Myocyte (in vitro differentiated cells): ENCODE data around the gene E4F1. TPM values are rescaled to one million over a fixed set of nuclear protein-coding genes. Genes with fewer than 3 reads are reported as not detected.
"Not testable (repeated sequence)": the region's sequence is repeated elsewhere in the genome, so short reads cannot be mapped to it uniquely, and the experiment has no call there.

Source experiments
- DNase-seq: peaks from one replicate; pipeline ENCODE4 v3.0.0-alpha.2; 2012; ENCODE audit warnings: low read depth
- total RNA-seq: library from RNA; depleted of rRNA; stranded (reverse); fragments of >200 nt; gene quantifications from 2 replicates; pipeline ENCODE4 v1.2.3, GENCODE V29; 2014

The E4F1 gene
- total RNA-seq, 1 donor from 2014 or later, result 33.6 TPM

DNA sequence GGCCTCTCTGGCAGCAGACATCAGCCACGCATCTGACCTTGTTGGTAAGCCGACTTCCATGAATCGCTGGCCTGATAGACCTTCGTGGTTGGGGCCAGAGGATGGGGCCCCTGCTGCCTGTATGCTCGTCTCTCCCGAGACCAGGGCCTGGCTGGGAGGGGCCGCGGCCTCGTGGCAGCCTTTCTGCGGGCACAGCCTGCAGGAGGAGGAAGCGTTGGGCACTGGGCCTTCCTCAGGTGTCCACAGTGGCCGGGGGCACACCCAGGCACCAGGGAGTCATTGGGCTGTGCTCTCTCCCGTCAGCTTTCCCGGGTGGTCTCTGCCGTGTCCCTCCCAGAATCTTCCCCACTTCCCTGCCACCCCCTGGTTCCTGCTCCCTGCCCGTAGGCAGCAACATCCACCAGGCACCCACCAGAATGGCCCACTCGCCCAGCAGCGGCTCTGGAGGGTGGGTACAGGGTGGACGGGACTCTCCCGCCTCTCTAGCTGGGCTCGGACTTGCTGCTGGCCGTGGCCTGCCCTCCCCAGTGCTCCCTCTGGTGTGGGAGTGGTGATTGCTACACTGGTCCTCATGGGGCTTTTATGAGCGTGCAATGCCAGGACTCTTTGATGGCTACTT, 6.3 kb downstream of the E4F1 start:
- DNase-seq, result no peak

DNA sequence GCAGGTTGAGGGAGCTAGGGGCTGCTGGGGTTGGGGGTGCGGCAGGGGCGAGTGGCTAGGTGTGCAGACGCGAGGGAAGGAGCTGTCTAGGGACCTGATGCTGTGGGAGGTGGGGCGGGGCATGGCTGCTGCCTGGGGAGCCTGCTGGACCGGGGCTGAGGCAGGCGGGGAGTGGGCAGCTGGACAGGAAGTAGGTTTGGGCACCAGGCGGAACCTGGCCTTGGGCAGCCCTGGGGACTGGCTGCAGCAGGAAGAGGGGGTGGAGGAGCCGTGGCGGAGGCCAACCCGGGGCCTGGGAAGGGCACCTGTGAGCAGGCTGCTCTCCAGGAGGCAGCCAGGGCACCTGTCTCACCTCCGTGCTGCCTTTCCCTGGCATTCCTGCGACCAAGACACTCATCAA, 7.0 kb downstream of the E4F1 start:
- DNase-seq, result no peak

DNA sequence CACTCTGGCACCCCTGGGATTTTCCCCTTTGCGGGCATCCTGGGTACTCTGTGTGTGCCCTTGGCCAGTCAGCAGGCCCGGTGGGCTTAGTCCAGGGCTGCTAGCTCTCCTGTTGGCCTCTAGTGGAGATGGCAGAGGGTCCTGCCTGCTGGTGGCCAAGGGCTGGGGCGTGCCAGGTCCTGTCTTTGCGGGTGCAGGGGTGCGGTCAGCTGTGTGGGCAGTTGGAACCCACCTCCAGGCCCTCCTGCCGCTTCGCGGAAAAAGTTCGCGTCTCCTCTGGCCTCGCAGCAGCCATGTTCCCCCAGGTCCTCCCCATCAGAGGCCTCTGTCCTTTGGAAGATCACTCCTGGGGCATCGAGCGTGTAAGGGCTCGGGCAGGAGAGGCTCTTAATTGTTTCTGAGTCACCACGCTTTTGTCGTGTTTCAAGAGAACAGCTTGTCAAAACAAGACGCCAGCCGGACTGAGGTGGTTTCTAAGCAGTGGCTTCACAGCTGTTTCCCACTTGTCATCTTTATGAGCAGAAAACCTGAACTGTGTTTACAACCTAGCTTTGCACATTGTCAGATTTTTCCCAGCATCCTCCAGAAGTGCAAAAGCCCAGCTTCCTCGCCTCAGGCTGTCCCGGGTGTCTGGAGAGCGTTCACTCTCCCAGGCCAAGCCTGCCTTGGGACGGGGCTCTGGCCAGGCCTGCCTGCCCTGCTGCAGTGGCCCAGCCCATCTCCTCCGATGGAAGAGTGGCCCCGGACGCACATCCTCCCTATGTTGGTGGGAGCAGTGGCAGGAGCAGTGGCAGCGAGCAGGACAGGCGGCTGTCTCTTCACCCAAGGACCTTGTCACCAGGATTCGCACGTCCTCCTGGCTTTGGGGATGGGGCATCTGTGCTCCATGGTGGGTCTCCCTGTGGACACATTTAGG, 7.9 kb downstream of the E4F1 start:
- DNase-seq, result peak; percentile 94

DNA sequence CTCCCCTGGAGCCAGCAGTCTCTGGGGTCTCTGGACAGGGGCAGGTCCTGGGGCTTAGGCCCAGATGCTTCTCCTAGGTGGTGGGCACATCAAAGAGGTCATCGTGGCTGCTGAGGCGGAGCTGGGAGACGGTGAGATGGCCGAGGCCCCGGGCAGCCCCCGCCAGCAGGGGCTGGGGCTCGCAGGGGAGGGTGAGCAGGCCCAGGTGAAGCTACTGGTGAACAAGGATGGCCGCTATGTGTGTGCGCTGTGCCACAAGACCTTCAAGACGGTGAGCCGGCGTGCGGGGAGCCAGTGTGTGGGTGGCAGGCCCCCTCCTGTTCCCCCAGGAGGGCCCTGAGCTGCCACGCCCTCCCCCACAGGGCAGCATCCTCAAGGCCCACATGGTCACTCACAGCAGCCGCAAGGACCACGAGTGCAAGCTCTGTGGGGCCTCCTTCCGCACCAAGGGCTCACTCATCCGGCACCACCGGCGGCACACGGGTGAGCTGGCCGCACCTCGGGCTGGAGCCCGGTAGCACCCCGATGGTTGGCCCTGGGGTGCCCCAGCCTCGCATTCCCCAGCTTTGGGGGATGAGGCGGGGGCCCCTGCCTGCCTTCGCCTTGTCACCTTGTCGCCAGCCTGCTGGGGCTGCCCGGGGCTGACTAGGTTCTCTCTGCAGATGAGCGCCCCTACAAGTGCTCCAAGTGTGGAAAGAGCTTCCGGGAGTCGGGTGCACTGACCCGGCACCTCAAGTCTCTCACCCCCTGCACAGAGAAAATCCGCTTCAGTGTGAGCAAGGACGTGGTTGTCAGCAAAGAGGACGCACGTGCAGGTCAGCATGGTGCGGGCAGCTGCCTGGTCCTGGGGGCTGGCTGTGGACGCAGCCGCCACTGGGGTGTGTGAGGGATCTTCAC, 9.0 kb downstream of the E4F1 start:
- DNase-seq, result no peak

DNA sequence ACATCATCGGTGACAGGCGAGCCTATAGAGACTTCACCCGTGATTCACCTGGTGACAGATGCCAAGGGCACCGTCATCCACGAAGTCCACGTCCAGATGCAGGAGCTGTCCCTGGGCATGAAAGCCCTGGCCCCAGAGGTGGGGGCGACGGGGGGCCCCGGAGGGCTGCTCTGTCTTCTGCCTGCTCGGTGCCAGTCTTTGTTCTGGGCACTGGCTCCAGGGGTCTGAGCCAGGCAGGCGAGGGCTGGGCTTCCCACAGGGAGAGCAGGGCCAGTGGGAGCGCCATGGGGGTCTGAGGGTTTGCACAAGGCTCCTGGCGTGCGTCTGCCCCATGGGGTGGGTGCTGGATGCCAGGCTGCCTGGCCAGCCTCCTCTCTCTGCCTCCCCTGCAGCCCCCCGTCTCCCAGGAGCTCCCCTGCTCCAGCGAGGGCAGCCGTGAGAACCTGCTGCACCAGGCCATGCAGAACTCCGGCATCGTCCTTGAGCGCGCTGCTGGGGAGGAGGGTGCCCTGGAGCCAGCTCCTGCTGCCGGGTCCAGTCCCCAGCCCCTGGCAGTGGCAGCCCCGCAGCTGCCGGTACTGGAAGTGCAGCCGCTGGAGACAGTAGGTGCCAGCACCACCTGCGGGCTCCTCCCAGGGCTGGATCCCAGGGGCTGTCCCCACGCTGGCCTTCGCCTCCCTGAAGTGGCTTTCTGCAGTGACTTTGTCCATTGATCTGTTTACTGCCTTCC, 9.8 kb downstream of the E4F1 start:
- DNase-seq, result no peak

DNA sequence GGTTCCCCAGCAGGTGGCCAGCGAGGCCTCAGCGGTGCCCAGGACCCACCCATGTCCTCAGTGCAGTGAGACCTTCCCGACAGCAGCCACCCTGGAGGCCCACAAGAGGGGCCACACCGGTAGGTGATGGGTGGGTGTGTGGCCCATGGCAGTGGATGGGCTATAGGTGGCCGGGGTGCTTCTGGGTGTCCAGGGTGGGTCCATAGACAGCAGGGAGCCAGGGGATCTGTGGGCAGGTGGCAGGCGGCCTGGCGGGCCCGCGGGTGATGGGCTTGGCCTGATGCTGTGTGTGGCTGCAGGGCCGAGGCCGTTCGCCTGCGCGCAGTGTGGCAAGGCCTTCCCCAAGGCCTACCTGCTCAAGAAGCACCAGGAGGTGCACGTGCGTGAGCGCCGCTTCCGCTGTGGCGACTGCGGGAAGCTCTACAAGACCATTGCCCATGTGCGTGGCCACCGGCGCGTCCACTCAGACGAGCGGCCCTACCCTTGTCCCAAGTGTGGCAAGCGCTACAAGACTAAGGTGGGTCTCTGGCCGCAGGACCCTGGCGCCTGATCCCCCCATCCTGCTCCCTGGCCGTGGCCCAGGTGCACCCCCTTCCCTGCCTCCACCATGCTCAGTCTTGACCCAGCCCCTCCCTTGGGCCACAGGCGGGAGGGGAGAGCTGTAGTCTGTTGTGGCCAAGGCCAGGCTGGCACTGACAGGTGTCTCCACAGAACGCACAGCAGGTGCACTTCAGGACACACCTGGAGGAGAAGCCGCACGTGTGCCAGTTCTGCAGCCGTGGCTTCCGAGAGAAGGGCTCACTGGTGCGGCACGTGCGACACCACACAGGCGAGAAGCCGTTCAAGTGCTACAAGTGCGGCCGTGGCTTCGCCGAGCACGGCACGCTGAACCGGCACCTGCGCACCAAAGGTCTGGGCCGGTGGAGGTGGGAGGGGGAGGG, 10.8 kb downstream of the E4F1 start:
- no peak for DNase-seq

DNA sequence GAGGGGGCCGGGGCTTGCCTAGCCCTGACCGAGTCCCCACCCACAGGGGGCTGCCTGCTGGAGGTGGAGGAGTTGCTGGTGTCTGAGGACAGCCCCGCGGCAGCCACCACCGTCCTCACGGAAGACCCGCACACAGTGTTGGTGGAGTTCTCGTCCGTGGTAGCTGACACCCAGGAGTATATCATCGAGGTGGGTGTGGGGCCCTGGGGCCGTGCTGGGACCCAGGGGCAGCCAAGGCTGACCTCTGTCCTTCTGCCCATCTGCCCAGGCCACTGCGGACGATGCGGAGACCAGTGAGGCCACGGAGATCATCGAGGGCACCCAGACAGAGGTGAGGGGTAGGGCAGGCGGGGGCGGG, 11.4 kb downstream of the E4F1 start:
- no peak for DNase-seq

DNA sequence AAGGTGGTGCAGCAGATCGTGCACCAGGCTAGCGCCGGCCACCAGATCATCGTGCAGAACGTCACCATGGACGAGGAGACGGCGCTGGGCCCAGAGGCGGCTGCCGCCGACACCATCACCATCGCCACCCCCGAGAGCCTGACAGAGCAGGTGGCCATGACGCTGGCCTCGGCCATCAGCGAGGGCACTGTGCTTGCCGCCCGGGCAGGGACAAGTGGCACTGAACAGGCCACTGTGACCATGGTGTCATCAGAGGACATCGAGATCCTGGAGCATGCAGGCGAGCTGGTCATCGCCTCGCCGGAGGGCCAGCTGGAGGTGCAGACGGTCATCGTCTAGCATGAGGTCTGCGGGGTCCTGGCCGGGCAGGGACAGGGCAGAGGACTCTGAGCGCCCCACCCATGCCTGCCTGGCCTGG, 11.9 kb downstream of the E4F1 start:
- DNase-seq, result no peak

DNA sequence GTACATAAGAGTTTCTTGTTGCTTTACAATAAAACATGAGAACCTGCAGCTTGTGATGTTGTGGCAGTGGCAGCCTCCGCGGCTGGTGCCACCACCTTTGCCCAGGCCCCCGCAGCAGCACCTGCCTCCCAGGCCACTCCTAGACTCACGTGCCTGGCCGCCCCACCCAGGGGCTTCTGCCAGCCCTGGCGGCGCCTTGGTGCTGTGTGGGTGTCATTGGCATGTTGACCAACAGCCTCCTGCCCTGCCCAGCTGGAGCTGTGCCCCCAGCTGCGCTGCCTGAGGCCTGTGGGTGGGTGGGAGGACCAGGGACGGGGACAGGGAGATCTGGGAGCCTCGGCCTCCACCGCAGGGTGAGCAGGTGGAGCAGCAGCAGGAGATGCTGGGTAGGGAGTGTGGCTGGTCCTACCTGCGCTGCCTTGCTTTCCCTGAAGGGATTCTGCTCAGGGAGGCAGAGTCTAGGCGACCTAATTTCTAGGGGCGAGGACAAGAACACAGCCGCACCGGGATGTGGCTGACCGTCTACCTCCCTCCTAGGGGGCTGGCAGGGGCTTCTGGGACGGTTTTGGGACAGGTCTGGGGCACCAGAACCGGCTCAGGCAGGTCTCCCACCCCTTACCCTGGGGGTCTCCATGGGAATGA, 12.4 kb downstream of the E4F1 start:
- DNase-seq, result no peak

DNA sequence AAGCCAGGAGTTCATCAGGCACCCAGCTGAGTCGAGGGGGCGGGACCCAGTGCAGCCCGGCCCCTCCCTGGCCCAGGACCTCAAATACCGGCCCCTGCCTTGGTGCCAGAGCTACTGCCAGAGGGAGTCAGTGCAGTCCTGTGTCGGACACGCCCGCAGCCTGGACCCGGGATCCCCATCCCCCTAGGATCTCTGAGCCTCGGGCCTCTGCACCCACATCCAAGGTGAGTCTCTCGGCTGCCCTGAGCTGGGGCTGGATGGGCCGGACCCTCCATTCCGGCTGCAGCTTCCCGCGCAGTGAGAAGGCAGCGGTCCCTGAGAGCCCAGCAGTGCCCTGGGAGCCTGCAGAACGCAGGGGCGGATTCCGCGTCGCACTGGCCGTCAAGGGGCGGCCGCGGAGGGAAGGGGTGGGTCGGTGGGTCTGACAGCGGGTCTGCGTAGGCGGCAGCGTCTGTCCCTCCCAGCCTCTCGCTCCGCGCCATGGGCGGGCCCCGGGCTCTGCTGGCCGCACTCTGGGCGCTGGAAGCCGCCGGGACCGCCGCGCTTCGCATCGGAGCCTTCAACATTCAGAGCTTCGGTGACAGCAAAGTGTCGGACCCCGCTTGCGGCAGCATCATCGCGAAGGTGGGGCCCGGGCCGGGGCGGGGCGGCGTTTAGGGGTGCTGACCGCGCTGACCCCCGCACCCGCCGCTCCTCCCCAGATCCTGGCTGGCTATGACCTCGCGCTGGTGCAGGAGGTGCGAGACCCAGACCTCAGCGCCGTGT, 13.1 kb downstream of the E4F1 start, which contains the start of gene DNASE1L2:
DNASE1L2 (plus strand) TSS at position 108 of the 765 bp plus-strand sequence; CDS start at position 481, 373 bp downstream.
- no peak for DNase-seq

DNA sequence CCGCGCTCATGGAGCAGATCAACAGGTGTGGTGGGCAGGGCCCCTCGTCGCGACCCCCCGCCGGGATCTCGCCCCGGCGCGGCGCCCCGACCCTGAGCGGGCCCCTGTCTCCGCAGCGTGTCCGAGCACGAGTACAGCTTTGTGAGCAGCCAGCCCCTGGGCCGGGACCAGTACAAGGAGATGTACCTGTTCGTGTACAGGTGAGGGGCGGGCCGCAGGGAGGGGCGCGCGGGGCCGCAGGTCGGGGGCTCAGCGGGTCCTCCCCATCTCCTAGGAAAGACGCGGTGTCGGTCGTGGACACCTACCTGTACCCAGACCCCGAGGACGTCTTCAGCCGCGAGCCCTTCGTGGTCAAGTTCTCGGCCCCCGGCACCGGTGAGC, 13.7 kb downstream of the E4F1 start:
- DNase-seq, result no peak

DNA sequence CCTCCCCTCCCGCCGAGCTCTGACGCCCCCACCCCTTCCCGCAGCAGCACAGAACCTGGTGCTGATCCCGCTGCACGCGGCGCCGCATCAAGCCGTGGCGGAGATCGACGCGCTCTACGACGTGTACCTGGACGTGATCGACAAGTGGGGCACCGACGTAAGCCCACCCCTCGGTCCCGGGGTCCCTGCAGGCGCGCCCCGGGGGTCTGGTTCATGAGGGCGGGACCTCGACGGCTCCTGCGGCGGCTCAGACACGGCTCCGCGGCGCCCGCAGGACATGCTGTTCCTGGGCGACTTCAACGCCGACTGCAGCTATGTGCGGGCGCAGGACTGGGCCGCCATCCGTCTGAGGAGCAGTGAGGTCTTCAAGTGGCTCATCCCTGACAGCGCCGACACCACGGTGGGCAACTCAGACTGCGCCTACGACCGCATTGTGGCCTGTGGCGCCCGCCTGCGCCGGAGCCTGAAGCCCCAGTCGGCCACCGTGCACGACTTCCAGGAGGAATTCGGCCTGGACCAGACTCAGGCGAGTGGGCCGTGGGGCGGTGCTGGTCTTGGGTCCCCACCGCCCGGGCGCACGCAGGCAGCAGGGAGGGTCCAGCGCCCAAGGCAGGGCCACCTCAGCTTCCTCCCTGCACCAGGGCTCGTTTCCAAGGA, 14.2 kb downstream of the E4F1 start:
- DNase-seq, result no peak

DNA sequence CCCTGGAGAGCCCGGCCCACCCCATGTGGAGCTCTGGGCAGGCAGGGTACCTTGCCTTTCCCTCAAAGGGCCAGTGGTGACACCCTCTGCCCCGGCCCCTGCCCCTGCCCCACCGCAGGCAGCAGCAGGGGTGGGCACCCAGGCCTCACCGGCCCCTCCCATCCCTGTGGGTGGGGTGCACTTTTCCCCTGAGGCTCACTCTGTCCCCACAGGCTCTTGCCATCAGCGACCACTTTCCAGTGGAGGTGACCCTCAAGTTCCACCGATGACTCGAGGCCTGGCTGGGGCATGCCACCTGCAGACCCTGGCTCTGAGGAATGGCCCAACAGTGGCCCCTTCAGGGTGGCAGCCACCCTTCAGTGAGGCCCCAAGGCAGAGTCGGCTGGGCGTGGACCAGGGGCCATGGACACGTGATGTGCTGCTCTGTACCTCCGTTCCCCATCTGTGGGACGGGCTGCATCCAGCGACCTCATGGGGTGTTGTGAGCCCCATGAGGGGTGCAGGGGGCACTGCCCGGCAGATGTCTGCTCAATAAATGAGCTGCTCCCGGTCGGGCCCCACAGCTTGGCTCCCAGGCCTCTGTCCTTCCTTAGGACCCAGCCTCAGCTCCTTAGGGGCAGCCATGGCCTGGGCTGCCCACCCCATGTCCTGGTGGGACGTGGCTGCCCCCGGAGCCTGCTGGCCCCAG, 14.9 kb downstream of the E4F1 start:
- DNase-seq, result no peak

DNA sequence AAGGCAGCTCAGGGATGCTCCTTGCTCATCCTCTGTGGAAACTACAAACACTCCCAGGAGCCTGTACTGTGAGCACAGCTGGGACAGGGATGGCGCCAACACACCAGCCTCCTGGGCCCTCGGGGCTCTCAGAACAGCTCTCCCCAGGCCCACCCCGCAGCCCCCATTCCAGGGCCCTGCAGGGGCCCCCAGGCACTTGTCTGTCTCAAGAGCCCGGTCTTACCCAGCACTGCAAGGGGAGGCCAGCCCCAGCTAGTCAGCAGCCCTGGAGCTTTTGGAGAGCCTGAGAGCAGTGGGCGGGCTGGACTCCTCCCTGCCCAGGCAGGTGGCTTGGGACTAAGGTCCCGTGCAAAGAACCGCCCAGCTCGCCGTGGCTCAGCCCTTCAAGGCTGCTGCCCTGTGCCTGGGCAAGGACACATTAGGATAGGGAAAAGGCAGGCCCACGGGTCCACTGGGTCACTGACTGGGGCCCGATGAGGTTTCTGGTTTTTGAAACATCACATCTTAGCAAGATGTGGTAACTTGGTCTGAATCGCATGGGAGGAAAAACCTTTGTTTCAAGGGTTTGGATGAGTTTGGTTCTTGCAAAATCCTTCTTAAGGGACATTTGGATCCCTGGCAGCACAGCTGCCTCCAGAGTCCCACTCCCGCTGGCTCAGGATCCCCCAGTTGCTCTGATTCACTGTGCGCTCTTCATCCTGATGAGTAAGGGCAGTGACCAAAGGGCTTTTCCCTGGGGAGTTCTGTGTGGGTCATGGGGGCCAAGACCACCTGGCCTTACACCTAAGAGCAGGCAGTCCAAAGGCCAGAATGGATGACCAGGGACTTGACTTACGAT, 15.7 kb downstream of the E4F1 start:
- DNase-seq, result no peak

DNA sequence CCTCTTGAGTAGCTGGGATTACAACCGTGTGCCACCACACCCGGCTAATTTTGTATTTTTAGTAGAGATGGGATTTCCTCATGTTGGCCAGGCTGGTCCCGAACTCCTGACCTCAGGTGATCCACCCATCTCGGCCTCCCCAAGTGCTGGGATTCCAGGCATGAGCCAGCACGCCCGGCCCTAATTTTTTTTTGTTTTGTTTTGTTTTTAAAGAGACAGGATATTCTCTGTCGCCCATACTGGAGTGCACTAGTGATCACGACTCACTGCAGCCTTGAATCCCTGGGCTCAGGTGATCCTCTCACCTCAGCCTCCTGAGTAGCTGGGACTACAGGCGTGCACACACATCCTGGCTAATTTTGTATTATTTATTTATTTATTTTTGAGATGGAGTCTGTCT, 16.9 kb downstream of the E4F1 start:
- DNase-seq, result not testable (repeated sequence)

DNA sequence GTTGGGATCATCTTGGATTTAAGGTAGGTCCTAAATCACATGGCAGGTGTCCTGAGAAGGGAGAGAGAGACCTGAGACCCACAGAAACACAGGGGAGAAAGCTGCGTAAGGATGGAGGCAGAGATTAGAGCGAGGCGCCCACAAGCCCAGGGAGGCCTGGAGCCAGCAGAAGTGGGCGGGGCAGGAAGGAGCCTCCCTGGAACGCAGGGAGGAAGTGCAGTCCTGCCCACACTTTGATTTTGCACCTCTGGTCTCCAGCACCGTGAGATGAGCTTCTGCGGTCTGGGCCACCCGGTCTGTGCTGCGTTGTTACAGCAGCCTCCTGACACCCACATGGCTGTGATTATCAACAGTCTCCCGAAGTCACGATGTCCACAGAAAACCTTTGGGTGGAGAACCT, 19.2 kb downstream of the E4F1 start:
- DNase-seq, result no peak
